GM23248 (cell line): ENCODE results near the gene PTPRT. TPM values are rescaled to one million over a fixed set of nuclear protein-coding genes. Genes with fewer than 3 reads are reported as not detected.

Source experiments
- DNase-seq: peaks from one replicate; pipeline ENCODE4 v3.0.0-alpha.2; 2015
- H2AFZ ChIP-seq: fragments of 200-600 bp; sonication (generic); 2 replicates; pipeline ENCODE4 v1.6.1; 2016; ENCODE audit warnings: antibody characterized with exemption
- H3F3A ChIP-seq: fragments of 200-600 bp; sonication (generic); 2 replicates; pipeline ENCODE4 v1.6.1; 2016; ENCODE audit warnings: mild to moderate bottlenecking, antibody characterized with exemption, mixed run types; ENCODE audit not compliant: insufficient read depth
- H3K27ac ChIP-seq: fragments of 200-600 bp; sonication (generic); 2 replicates; pipeline ENCODE4 v1.5.1; 2016; ENCODE audit warnings: mild to moderate bottlenecking
- H3K27me3 ChIP-seq: fragments of 200-600 bp; sonication (generic); replicated peaks from 2 replicates; pipeline ENCODE4 v1.6.1; 2016; ENCODE audit warnings: mild to moderate bottlenecking; ENCODE audit not compliant: insufficient read depth
- H3K36me3 ChIP-seq: fragments of 200-600 bp; sonication (generic); 2 replicates; pipeline ENCODE4 v1.6.1; 2016; ENCODE audit warnings: low read depth, mild to moderate bottlenecking
- H3K4me1 ChIP-seq: fragments of 200-600 bp; sonication (generic); 2 replicates; pipeline ENCODE4 v1.6.1; 2016; ENCODE audit warnings: mild to moderate bottlenecking; ENCODE audit not compliant: insufficient read depth
- H3K4me2 ChIP-seq: fragments of 200-600 bp; sonication (generic); one replicate; pipeline ENCODE4 v1.6.1; 2016; ENCODE audit warnings: mild to moderate bottlenecking; ENCODE audit not compliant: unreplicated experiment
- H3K4me3 ChIP-seq: fragments of 200-600 bp; sonication (generic); 2 replicates; pipeline ENCODE4 v1.5.1; 2016; ENCODE audit warnings: mild to moderate bottlenecking
- H3K79me2 ChIP-seq: fragments of 200-600 bp; sonication (generic); 2 replicates; pipeline ENCODE4 v1.6.1; 2016; ENCODE audit warnings: mild to moderate bottlenecking; ENCODE audit not compliant: insufficient read depth
- H3K9ac ChIP-seq: fragments of 200-600 bp; sonication (generic); 2 replicates; pipeline ENCODE4 v1.6.1; 2016; ENCODE audit warnings: mild to moderate bottlenecking
- H3K9me2 ChIP-seq: fragments of 200-600 bp; sonication (generic); 2 replicates; pipeline ENCODE4 v1.6.1; 2016; ENCODE audit warnings: mixed run types, mild to moderate bottlenecking, moderate library complexity; ENCODE audit not compliant: insufficient read depth
- H3K9me3 ChIP-seq: fragments of 200-600 bp; sonication (generic); one replicate; pipeline ENCODE4 v1.6.1; 2017; ENCODE audit warnings: low read depth
- H4K20me1 ChIP-seq: fragments of 200-600 bp; sonication (generic); 2 replicates; pipeline ENCODE4 v1.6.0; 2016; ENCODE audit not compliant: insufficient read depth
- EZH2 ChIP-seq: fragments of 200-600 bp; sonication (generic); IDR thresholded peaks from 2 replicates; pipeline ENCODE4 v1.6.1; 2018; ENCODE audit warnings: antibody characterized with exemption, mild to moderate bottlenecking; ENCODE audit not compliant: insufficient read depth, poor library complexity, severe bottlenecking
- EZH2phosphoT487 ChIP-seq: fragments of 200-600 bp; sonication (generic); IDR thresholded peaks from 2 replicates; pipeline ENCODE4 v1.6.1; 2018; ENCODE audit warnings: antibody characterized with exemption, moderate library complexity, mild to moderate bottlenecking, low read depth; ENCODE audit not compliant: insufficient read depth
- WGBS, 2 experiments: methylation state at CpG; one replicate each; pipeline ENCODE4 v1.1.6; 2015 to 2017; ENCODE audit warnings: low lambda C conversion rate in 2 of 2, low coverage in 1 of 2; ENCODE audit errors: missing lambda C conversion rate in 2 of 2; 5-methylcytosine and 5-hydroxymethylcytosine counted together
- in situ Hi-C: fragments of 300-500 bp; cut with MboI; formaldehyde crosslinking; loops from 2 replicates; pipeline ENCODE4 v1.15.0; 2020
- polyA plus RNA-seq: library from polyadenylated mRNA; unstranded; fragments of >200 nt; fragmentation: Nextera tagmentation; extraction: Ambion mirVana; gene quantifications from 2 replicates; pipeline ENCODE4 v1.2.1, GENCODE V29; 2016
- total RNA-seq: library from RNA; depleted of rRNA; stranded (reverse); fragments of >200 nt; shearing (Covaris generic); gene quantifications from 2 replicates; pipeline ENCODE4 v1.2.3, GENCODE V29; 2014

PTPRT gene
- total and polyA plus RNA-seq, 2 experiments from 2014 or later = not detected

DNA sequence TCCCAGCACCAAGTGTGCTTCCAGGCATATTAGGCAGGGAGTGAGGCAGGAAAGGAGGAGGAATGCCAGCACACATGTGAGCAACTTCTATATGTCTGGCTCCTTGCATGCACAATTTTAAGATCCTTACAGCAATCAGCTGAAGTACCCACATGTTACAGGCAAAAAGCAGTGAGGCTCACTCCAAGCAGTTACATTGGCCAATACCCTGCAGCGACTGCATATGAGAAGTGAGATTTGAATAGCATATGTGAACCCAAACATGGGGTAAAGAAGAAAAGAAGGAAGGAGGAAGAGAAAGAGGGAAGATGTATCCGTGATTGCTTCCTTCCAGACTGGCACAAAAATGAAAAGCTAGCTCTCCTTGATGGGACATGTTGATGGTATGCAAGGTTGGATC, 193.6 kb downstream of the PTPRT start:
- DNase-seq = no peak
- Histone ChIP-seq H3K36me3 (no peaks in the 10 kb centered on the region), H3K27ac (no peak overlapping the region), H3K4me2 (no peak overlapping the region), H3K9ac (no peak overlapping the region), H3K79me2 (no peaks in the 10 kb centered on the region), H3K4me1 (no peaks in the 10 kb centered on the region), H3K4me3 (no peak overlapping the region), H2AFZ (no peak overlapping the region), H3K9me3 (no peaks in the 10 kb centered on the region), H3K27me3 (no peaks in the 10 kb centered on the region), H4K20me1 (no peaks in the 10 kb centered on the region), H3K9me2 (no peaks in the 10 kb centered on the region), H3F3A (no peaks in the 10 kb centered on the region)
- no peak for TF ChIP-seq EZH2
- TF ChIP-seq EZH2phosphoT487 = no peak
- in situ Hi-C loops = no loop called here
- WGBS, 2 experiments = 5 to 9% methylated on average over 2 of the region's 2 CpGs

DNA sequence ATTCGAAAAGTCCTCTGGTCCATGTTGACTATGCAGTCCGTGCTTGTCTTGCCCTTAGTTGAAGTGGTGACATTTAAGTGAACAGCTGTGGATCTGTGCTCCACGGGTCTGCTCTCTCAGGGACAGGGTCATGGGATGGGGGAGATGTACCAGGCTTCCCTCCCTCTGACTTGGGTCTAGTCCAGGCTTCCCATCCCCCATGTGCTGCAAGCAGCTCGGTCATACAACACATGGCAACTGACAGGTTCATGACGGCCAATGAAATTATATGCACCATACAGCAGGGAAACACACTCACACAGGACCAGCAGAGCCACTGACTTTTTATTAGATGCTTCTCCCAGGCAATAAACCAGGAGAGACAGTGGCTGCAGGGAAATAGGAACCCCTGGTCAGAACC, 201.4 kb downstream of the PTPRT start:
- H2AFZ ChIP-seq = no peak overlapping the region
- H4K20me1 ChIP-seq = no peaks in the 10 kb centered on the region
- H3K79me2 ChIP-seq = no peaks in the 10 kb centered on the region
- no peaks in the 10 kb centered on the region for H3K27me3 ChIP-seq
- DNase-seq = no peak
- H3K36me3 ChIP-seq = no peaks in the 10 kb centered on the region
- in situ Hi-C loops = no loop called here
- no peaks in the 10 kb centered on the region for H3K4me1 ChIP-seq
- 19 to 21% methylated on average over 5 of the region's 5 CpGs for WGBS, 2 experiments
- TF ChIP-seq EZH2phosphoT487 (no peak), EZH2 (no peak)
- H3K4me3 ChIP-seq = no peak overlapping the region
- no peaks in the 10 kb centered on the region for H3K9me2 ChIP-seq
- no peak overlapping the region for H3K9ac ChIP-seq
- no peaks in the 10 kb centered on the region for H3F3A ChIP-seq
- no peak overlapping the region for H3K4me2 ChIP-seq
- H3K27ac ChIP-seq = no peak overlapping the region
- no peaks in the 10 kb centered on the region for H3K9me3 ChIP-seq

DNA sequence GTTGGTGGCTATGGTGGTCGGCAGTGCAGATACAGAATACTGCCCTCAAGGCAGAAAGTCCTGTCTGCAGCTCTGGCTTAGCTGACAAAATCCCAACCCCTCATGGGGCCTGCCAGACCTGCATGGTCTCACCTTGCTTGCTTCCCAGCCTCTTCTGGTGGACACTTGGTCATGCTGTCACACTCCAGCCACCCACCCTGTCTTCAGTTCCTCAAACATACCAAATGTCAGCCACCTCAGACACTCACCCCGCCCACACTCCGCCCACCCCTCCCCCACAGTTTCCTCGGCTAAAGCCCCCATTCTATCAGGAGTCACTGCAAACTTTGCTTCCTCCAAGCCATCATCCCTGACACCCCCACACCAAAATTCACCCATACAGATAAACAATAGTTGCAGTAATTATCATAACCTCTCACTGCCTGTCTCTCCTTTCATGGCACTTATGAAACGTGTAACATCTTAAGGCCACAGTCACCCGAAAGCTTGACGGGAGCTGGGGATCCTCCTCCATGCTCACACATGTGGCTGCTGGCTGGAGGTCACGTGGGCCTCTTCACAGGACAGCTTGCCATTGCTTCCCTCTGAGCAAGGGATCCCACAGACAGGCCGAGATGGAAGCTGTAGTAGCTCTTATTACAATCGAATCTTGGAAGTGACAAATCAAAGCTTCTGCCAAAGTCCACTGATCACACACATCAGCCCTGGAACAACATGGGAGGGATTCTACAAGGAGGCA, 202.2 kb downstream of the PTPRT start:
- no peak for DNase-seq
- whole genome bisulfite sequencing, 2 experiments = 22 to 24% methylated on average over 8 to 10 of the region's 10 CpGs
- Histone ChIP-seq H3K27ac (no peak overlapping the region), H3K36me3 (no peaks in the 10 kb centered on the region), H3K9me3 (no peaks in the 10 kb centered on the region), H2AFZ (no peak overlapping the region), H3K4me2 (no peak overlapping the region), H3K4me3 (no peak overlapping the region), H3K79me2 (no peaks in the 10 kb centered on the region), H4K20me1 (no peaks in the 10 kb centered on the region), H3K9me2 (no peaks in the 10 kb centered on the region), H3F3A (no peaks in the 10 kb centered on the region), H3K27me3 (no peaks in the 10 kb centered on the region), H3K9ac (no peak overlapping the region), H3K4me1 (no peaks in the 10 kb centered on the region)
- in situ Hi-C loops = no loop called here
- TF ChIP-seq EZH2 (no peak), EZH2phosphoT487 (no peak)

DNA sequence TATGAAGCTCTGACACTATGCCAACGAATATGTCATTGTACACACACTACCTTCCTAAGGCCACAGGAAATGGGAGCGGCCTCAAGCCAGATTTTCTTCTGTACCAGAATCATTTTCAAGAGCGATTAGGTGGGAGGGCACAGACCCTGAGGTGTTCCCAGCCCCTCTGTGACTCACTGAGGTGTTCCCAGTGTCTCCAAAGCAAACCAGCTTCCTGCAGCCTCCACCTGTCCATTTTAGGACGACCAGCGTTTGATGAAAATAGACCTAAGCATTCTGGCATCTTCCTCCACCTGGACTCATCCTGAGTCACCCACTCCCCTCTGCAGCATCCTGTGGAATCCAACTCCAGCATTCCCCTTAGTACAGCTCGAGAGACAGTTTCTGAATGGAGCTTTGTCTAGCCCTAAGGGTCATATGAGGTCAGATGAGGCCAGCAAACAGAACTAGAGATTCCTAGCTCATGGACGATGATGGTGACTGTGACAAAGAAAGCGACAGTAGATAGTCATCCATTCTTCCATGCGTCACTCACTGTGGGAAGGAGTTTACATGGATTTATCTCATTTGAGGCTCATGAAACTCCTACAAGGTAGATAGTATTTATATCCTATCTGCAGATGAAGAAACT, 203.4 kb downstream of the PTPRT start:
- Histone ChIP-seq H3K79me2 (no peaks in the 10 kb centered on the region), H4K20me1 (no peaks in the 10 kb centered on the region), H3F3A (no peaks in the 10 kb centered on the region), H3K9me3 (no peaks in the 10 kb centered on the region), H3K9me2 (no peaks in the 10 kb centered on the region), H3K27me3 (no peaks in the 10 kb centered on the region), H2AFZ (no peak overlapping the region), H3K9ac (no peak overlapping the region), H3K4me1 (no peaks in the 10 kb centered on the region), H3K4me2 (no peak overlapping the region), H3K36me3 (no peaks in the 10 kb centered on the region), H3K27ac (no peak overlapping the region), H3K4me3 (no peak overlapping the region)
- TF ChIP-seq EZH2 = no peak
- no peak for TF ChIP-seq EZH2phosphoT487
- DNase-seq = no peak
- WGBS, 2 experiments = 29 to 34% methylated on average over 9 of the region's 9 CpGs
- in situ Hi-C loops = no loop called here

DNA sequence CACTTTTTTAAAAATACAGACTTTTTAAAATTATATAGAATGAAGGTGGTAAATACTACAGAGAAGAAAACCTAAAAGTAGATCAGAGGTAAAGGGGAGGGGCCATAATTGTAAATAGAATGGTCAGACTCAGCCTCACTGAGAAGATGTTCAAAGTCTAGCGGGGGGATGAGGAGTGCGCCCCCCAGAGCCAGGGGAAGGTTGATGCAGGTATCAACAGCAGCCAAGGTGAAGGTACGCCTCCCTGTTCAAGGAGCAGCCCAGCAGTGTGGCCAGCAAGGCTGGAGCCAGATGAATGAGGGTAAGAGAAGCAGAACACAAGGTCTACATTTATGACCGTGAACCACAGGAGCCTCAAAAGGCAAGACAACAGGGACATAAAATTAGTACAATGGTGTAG, 204.1 kb downstream of the PTPRT start:
- in situ Hi-C loops = no loop called here
- Histone ChIP-seq H3K4me1 (no peaks in the 10 kb centered on the region), H3K9me2 (no peaks in the 10 kb centered on the region)

More for the DNA sequence above, 204.1 kb downstream of the PTPRT start:
- 31 to 42% methylated on average over 4 of the region's 4 CpGs for WGBS, 2 experiments
- no peak overlapping the region for H2AFZ ChIP-seq
- TF ChIP-seq EZH2phosphoT487 (no peak), EZH2 (no peak)
- H3K27me3 ChIP-seq = no peaks in the 10 kb centered on the region
- no peaks in the 10 kb centered on the region for H3F3A ChIP-seq
- no peak overlapping the region for H3K27ac ChIP-seq
- no peaks in the 10 kb centered on the region for H3K9me3 ChIP-seq
- H3K9ac ChIP-seq = no peak overlapping the region
- H3K79me2 ChIP-seq = no peaks in the 10 kb centered on the region
- no peaks in the 10 kb centered on the region for H3K36me3 ChIP-seq
- H4K20me1 ChIP-seq = no peaks in the 10 kb centered on the region
- H3K4me2 ChIP-seq = no peak overlapping the region
- no peak overlapping the region for H3K4me3 ChIP-seq
- no peak for DNase-seq
